ENCODE results near the gene SMIM38. TPM values are rescaled to one million over a fixed set of nuclear protein-coding genes. Genes with fewer than 3 reads are reported as not detected.
A peak's percentile ranks its signal among the peaks of the same experiment; 100 is the strongest.

SMIM38 gene
- total RNA-seq, 2 experiments from 2014 or later = 1.5 to 1.8 TPM

DNA sequence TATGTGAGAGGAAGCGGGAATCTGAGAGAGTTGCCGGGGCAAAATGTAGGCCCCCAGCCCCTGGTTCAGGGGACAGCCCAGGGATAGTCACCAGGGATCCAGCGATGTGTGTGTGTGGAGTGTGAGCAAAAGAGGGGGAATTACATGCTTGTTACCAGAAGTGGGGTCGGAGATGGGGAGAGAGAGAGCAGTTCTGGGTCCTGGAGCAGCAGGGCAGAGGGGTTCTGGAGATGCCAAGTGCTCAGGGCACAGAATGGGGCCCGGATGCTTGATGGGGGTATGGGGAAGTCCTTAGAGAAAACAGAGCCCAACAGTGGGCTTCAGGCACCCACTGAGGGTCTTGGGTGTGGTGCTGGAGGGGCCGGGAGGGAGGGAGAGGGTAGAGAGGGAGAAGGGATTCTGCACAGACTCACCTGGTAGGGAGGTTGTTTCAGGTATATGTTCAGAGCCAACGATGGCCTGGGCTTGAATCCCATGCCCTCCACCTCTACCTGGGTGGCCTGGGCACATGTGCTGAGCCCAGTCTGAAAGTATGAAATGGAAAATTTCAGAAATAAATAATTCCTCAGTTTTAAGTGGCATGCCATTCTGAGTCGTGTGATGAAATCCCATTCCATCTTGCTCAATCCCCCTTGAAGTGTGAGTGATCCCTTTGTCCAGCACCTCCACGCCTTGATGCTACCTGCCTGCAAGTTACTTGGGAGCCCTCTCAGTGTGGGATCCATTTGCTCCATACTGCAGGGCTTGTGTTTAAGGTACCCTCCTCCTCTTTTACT, 12.4 kb downstream of the SMIM38 start:
- ChIA-PET CTCF (no interaction called here), POLR2A (no interaction called here)
- Mint-ChIP-seq H3K4me3 (no peak overlapping the region), H3K9me3 (peaks cover 5% of the 10 kb centered on the region), H3K27ac (no peak overlapping the region), H3K36me3 (no peaks in the 10 kb centered on the region), H3K27me3 (peaks cover 5% of the 10 kb centered on the region), H3K4me1 (ENCODE audit: low read depth) (peaks cover 10% of the 10 kb centered on the region)
- intact Hi-C loops (cut with micrococcal nuclease) = no loop called here
- no peak for DNase-seq

GRCh38 chr11:69169479-69169878, 13.7 kb downstream of the SMIM38 start:
- DNase-seq = no peak
- Mint-ChIP-seq H3K9me3 (peaks cover 4% of the 10 kb centered on the region), H3K27ac (no peak overlapping the region), H3K4me3 (no peak overlapping the region), H3K27me3 (peaks cover 5% of the 10 kb centered on the region), H3K36me3 (no peaks in the 10 kb centered on the region), H3K4me1 (ENCODE audit: low read depth) (peaks cover 10% of the 10 kb centered on the region)
- CTCF ChIA-PET = no interaction called here
- intact Hi-C loops (cut with micrococcal nuclease) = no loop called here
- POLR2A ChIA-PET = no interaction called here

DNA sequence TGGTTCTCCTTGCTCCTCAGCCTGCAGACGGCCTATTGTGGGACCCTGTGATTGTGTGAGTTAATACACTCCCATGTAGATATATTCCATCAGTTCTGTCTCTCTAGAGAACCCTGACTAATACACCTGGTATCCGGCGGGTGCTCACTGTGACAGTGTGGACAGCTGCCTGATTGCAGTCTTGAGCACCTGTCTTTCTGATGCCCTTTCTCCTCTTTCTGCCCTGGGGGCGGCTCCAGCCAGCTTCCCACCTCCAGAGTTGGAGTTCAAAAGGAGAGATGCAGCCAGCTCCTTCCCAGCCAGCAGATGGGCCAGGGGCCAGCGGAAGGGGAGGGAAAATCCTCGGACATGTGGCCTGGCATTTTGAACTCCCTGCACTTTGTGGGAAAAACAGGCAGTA, 15.0 kb downstream of the SMIM38 start:
- intact Hi-C loops (cut with micrococcal nuclease) = no loop called here
- H3K27ac Mint-ChIP-seq = no peak overlapping the region
- peaks cover 10% of the 10 kb centered on the region for H3K4me1 Mint-ChIP-seq (ENCODE audit: low read depth)
- no peak overlapping the region for H3K4me3 Mint-ChIP-seq
- no peak for DNase-seq
- H3K9me3 Mint-ChIP-seq = peaks cover 16% of the 10 kb centered on the region
- H3K27me3 Mint-ChIP-seq = peaks cover 2% of the 10 kb centered on the region
- no peaks in the 10 kb centered on the region for H3K36me3 Mint-ChIP-seq
- ChIA-PET CTCF (no interaction called here), POLR2A (no interaction called here)

- no peak for DNase-seq
- Mint-ChIP-seq H3K36me3 (peaks cover 2% of the 10 kb centered on the region), H3K27me3 (peaks cover 2% of the 10 kb centered on the region), H3K4me3 (no peak overlapping the region), H3K27ac (no peak overlapping the region), H3K4me1 (ENCODE audit: low read depth) (peaks cover 6% of the 10 kb centered on the region), H3K9me3 (peaks cover 19% of the 10 kb centered on the region)
- ChIA-PET POLR2A (no interaction called here), CTCF (interaction anchor here (0.5 kb wide), 1 partner anchor 67 kb away, joined by 3 read pairs; no protein-coding TSS in a partner anchor)
- intact Hi-C loops (cut with micrococcal nuclease) = no loop called here
Measured at GRCh38 chr11:69171476-69172240, 15.9 kb downstream of the SMIM38 start.

- H3K36me3 Mint-ChIP-seq = peaks cover 2% of the 10 kb centered on the region
- no peak overlapping the region for H3K4me3 Mint-ChIP-seq
- intact Hi-C loops (cut with micrococcal nuclease) = no loop called here
- ChIA-PET POLR2A (no interaction called here), CTCF (no interaction called here)
- H3K4me1 Mint-ChIP-seq (ENCODE audit: low read depth) = no peaks in the 10 kb centered on the region
- DNase-seq = no peak
- H3K27me3 Mint-ChIP-seq = no peaks in the 10 kb centered on the region
- H3K9me3 Mint-ChIP-seq = peaks cover 19% of the 10 kb centered on the region
- H3K27ac Mint-ChIP-seq = no peak overlapping the region
Measured at GRCh38 chr11:69172674-69173073, 16.9 kb downstream of the SMIM38 start.

DNA sequence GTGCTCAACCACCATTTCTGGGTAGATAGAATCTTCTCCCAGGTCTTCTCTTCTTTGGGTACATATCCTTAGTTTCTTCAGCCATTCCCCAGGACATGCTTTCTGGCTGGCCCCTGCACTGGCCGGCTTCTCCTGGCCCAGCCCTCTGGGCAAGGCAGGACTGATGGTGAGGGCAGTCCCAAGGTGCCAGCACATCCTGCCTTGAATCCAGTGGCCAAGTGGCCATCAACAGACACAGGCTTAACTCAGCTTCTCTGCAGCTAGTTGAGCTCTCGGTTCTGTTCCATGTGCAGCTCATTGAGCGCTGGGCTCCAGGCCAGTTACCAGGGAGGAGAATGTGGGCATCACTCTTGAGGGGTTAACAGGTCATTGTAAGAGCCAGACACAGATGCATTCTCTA, 17.6 kb downstream of the SMIM38 start:
- ChIA-PET POLR2A (no interaction called here), CTCF (no interaction called here)
- no peak for DNase-seq
- no peak overlapping the region for H3K4me3 Mint-ChIP-seq
- H3K27me3 Mint-ChIP-seq = no peaks in the 10 kb centered on the region
- intact Hi-C loops (cut with micrococcal nuclease) = no loop called here
- H3K36me3 Mint-ChIP-seq = peaks cover 2% of the 10 kb centered on the region
- H3K9me3 Mint-ChIP-seq = peaks cover 19% of the 10 kb centered on the region
- H3K27ac Mint-ChIP-seq = no peak overlapping the region
- no peaks in the 10 kb centered on the region for H3K4me1 Mint-ChIP-seq (ENCODE audit: low read depth)

DNA sequence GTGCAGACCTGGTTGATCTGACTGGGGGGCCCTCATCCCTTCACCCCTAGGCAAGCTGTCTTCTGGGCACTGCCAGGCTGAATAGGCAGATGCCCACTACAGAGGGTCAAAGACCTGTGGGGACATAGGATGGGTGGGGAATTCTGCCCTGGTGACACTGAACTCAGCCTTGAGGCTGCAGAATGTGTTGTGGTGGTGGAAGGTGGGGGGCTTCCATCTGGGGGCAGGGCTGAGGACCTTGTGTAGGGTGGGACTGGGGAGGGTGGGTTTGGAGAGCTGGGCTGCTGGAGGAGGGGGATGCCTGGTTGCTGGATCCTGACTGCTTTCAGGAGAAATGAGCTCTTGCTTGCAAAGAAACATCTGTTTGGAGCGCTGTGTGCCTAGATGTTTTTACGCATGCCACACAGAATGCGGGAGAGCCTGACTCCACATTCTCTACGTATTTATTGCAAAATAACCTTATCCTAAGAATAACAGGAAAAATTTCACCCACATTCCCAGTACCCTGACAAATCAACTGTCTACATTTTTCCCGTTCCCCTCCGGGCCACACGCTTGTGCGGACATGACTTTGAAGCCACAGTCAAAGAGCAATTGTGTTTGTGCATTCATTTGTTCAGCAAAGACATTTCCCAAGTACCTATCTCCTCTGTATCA, 18.3 kb downstream of the SMIM38 start:
- Mint-ChIP-seq H3K27ac (no peak overlapping the region), H3K4me1 (ENCODE audit: low read depth) (no peaks in the 10 kb centered on the region), H3K27me3 (peaks cover 2% of the 10 kb centered on the region), H3K36me3 (peaks cover 2% of the 10 kb centered on the region), H3K9me3 (peaks cover 19% of the 10 kb centered on the region), H3K4me3 (no peak overlapping the region)
- intact Hi-C loops (cut with micrococcal nuclease) = no loop called here
- no peak for DNase-seq
- ChIA-PET CTCF (no interaction called here), POLR2A (no interaction called here)

DNA sequence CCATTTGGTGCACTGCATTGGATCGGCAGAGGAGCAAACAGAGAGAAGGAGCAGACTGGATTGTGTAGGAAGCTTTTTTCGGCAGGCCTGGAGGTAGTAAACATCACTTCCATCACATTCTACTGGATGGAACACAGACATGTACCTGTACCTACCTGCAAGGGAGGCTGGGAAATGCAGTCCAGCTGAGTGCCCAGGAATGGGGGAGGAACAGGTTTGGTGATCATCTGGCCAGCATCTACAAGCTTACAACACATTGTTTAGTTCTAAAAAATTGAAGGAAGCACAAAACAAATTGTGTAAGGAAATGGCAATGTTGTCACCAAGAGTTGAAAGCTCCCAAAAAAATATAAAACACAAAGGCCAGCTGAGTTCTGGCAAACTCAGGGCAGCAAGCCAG, 19.1 kb downstream of the SMIM38 start:
- Mint-ChIP-seq H3K4me3 (no peak overlapping the region), H3K27me3 (peaks cover 2% of the 10 kb centered on the region), H3K27ac (no peak overlapping the region), H3K4me1 (ENCODE audit: low read depth) (no peaks in the 10 kb centered on the region), H3K9me3 (peaks cover 19% of the 10 kb centered on the region), H3K36me3 (peaks cover 2% of the 10 kb centered on the region)
- ChIA-PET CTCF (no interaction called here), POLR2A (no interaction called here)
- DNase-seq = no peak
- intact Hi-C loops (cut with micrococcal nuclease) = no loop called here

- Mint-ChIP-seq H3K27me3 (peaks cover 5% of the 10 kb centered on the region), H3K9me3 (peaks cover 19% of the 10 kb centered on the region), H3K4me3 (no peak overlapping the region), H3K36me3 (peaks cover 2% of the 10 kb centered on the region), H3K27ac (no peak overlapping the region), H3K4me1 (ENCODE audit: low read depth) (peaks cover 4% of the 10 kb centered on the region)
- POLR2A ChIA-PET = no interaction called here
- DNase-seq = no peak
- intact Hi-C loops (cut with micrococcal nuclease) = no loop called here
- CTCF ChIA-PET = no interaction called here
Measured at GRCh38 chr11:69178819-69179482, 23.2 kb downstream of the SMIM38 start.

DNA sequence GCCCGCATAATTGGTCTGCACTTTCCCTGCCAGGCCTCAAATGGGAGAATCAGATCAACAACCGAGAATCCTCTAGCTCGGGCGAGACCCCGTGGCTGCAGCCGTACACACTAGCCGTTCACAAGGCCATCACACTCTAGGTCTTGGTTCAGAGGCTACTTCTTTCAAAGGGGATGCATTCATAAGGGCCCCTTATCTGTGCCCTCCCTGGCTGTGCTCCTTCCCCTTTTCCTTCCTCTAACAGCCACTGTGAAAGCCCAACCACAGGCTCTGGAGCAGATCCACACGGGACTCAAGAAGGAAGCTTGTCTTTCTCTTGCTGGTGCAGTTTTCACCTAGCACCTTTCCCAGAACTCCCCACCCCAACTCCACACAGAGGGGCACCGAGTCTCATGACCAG, 24.5 kb downstream of the SMIM38 start:
- Mint-ChIP-seq H3K27ac (no peak overlapping the region), H3K36me3 (peaks cover 2% of the 10 kb centered on the region), H3K4me1 (ENCODE audit: low read depth) (peaks cover 4% of the 10 kb centered on the region), H3K27me3 (peaks cover 5% of the 10 kb centered on the region), H3K4me3 (no peak overlapping the region), H3K9me3 (peaks cover 8% of the 10 kb centered on the region)
- intact Hi-C loops (cut with micrococcal nuclease) = no loop called here
- ChIA-PET POLR2A (no interaction called here), CTCF (no interaction called here)
- DNase-seq = no peak

DNA sequence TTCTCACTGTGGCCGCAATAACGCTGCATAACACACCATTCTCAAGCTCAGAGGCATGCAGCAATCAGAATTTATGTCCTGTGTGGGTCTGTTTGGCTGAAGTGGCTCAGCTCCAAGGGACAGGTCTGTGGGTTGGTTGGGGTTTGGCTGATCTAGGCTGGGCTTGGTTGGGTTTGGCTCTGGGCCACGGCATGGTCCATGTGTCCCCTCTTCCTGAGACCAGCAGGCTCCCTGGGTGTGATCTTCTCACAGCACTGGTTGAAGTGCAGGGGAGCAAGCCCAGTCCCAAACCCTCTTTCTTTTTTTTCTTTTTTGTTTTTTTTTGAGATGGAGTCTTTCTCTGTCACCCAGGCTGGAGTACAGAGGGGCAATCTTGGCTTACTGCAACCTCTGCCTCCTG, 25.0 kb downstream of the SMIM38 start:
- ChIA-PET POLR2A (no interaction called here), CTCF (no interaction called here)

DNA sequence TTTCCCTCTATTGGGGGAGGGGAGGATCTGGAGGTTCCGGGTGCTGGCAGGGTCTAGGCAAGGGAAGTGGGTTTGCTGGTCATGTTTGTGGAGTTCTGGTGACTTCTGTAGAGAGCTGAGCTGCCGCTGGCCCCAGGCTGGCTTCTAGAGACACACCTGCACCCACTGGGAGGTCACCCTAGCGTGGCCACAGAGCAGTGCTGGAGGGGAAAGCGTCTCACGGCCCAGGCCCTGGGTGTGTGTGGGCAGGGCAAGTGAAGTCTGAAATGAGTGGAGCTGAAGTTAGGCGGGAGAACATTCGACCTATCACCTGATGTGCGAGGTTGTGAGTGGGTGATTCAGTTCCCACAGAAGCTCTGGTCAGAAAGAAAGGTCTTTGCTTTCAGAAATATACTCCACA, 27.9 kb downstream of the SMIM38 start:
- ChIA-PET CTCF (interaction anchor here (0.9 kb wide), 1 partner anchor 461 kb away, joined by 4 read pairs; no protein-coding TSS in a partner anchor), POLR2A (interaction anchor here (0.6 kb wide), 1 partner anchor 182 kb away, joined by 3 read pairs; no protein-coding TSS in a partner anchor)
- intact Hi-C loops (cut with micrococcal nuclease) = no loop called here
- Mint-ChIP-seq H3K9me3 (peaks cover 12% of the 10 kb centered on the region), H3K4me3 (no peak overlapping the region), H3K36me3 (peaks cover 2% of the 10 kb centered on the region), H3K27me3 (peaks cover 4% of the 10 kb centered on the region), H3K27ac (no peak overlapping the region), H3K4me1 (ENCODE audit: low read depth) (peaks cover 4% of the 10 kb centered on the region)
- peak; percentile 14 for DNase-seq

More for the DNA sequence above, 25.0 kb downstream of the SMIM38 start:
- no peak overlapping the region for H3K4me3 Mint-ChIP-seq
- no peak for DNase-seq
- H3K9me3 Mint-ChIP-seq = peaks cover 3% of the 10 kb centered on the region
- intact Hi-C loops (cut with micrococcal nuclease) = no loop called here
- H3K36me3 Mint-ChIP-seq = peaks cover 2% of the 10 kb centered on the region
- peaks cover 5% of the 10 kb centered on the region for H3K27me3 Mint-ChIP-seq
- no peak overlapping the region for H3K27ac Mint-ChIP-seq
- peaks cover 4% of the 10 kb centered on the region for H3K4me1 Mint-ChIP-seq (ENCODE audit: low read depth)
